HepG2 (cell line): ENCODE results near the gene AJUBA.
A peak's percentile ranks its signal among the peaks of the same experiment; 100 is the strongest.

Experiments
- CEBPB ChIP-seq: IDR thresholded peaks from 2 replicates; pipeline ENCODE4 v1.6.1; 2011; ENCODE audit warnings: low read depth, low read length, improper control_type of control experiment, borderline replicate concordance
- PCBP2 ChIP-seq: fragments of 200-400 bp; formaldehyde crosslinking; optimal IDR thresholded peaks from 2 replicates; pipeline ENCODE3; 2018; ENCODE audit warnings: low read length, low read depth; ENCODE audit not compliant: poor library complexity, severe bottlenecking
- RAD21 ChIP-seq: fragments of 450-650 bp; formaldehyde crosslinking; IDR thresholded peaks from 2 replicates; pipeline ENCODE4 v1.5.0; 2020; ENCODE audit warnings: mild to moderate bottlenecking
- REST ChIP-seq, 2 experiments: IDR thresholded peaks; 2 replicates each; pipeline ENCODE4 v1.6.1; 2011 to 2012; ENCODE audit warnings: low read length in 2 of 2, borderline replicate concordance in 1 of 2, low read depth in 1 of 2, mild to moderate bottlenecking in 1 of 2, moderate library complexity in 1 of 2
- ZNF639 ChIP-seq: conservative IDR thresholded peaks from 2 replicates; pipeline ENCODE4 v1.6.1; 2018; ENCODE audit warnings: missing genetic modification reagents
- ZNF841 ChIP-seq: sonication (generic); formaldehyde crosslinking; IDR thresholded peaks from 2 replicates; pipeline ENCODE4 v1.8.1; 2023; ENCODE audit warnings: missing genetic modification reagents, borderline replicate concordance

GRCh38 chr14:23009939-23010726, 27.8 kb upstream of the AJUBA start, which contains the start of gene C14orf93:
- TF ChIP-seq REST (IDR thresholded peaks at IDR 0.05; ENCODE audit: borderline replicate concordance in 1 of 2, low read depth in 1 of 2, low read length in 2 of 2) (peak in 1 of 2 experiments; percentile 72; a peak in 2 of 4 replicates), PCBP2 (peak; percentile 18), ZNF639 (CRISPR knock-in tag) (no peak), RAD21 (CRISPR knock-in tag) (no peak; the same call in 1 of the 2 replicates), CEBPB (peak; percentile 27; the same call in 1 of the 2 replicates), ZNF841 (CRISPR knock-in tag) (no peak)
